NOMO-1 (cell line): Measurements from ENCODE around the gene HSPG2.
"Not testable (repeated sequence)": the region's sequence is repeated elsewhere in the genome, so short reads cannot be mapped to it uniquely, and the experiment has no call there.

ENCODE experiments used
- DNase-seq, 2 experiments: peaks; one replicate each; lab custom pipeline; 2025; ENCODE audit not compliant: unreplicated experiment in 2 of 2; lab: John Stamatoyannopoulos, UW

Gene HSPG2

GRCh38 chr1:21813542-21813941, 123.6 kb downstream of the HSPG2 start:
- no peak for DNase-seq

GRCh38 chr1:21811875-21812305, 125.2 kb downstream of the HSPG2 start, which contains the start of gene LDLRAD2:
Gene LDLRAD2, plus strand, starts transcription at chr1:21812265. Its CDS starts 187 bp downstream, at chr1:21812452.
- DNase-seq, result no peak

GRCh38 chr1:21804536-21804935, 132.6 kb downstream of the HSPG2 start:
- DNase-seq, result no peak

- DNase-seq, result no peak
Measured at GRCh38 chr1:21801100-21801499, 136.0 kb downstream of the HSPG2 start.

GRCh38 chr1:21799730-21800129, 137.4 kb downstream of the HSPG2 start:
- no peak for DNase-seq

GRCh38 chr1:21795075-21795474, 142.0 kb downstream of the HSPG2 start:
- DNase-seq, result no peak

GRCh38 chr1:21794656-21795055, 142.5 kb downstream of the HSPG2 start:
- no peak for DNase-seq

GRCh38 chr1:21793104-21793503, 144.0 kb downstream of the HSPG2 start:
- DNase-seq, result no peak

- no peak for DNase-seq
Measured at GRCh38 chr1:21786640-21787039, 150.5 kb downstream of the HSPG2 start.

- not testable (repeated sequence) for DNase-seq
Measured at GRCh38 chr1:21785764-21786163, 151.3 kb downstream of the HSPG2 start.

- peak; percentile 92 to 95 for DNase-seq
Measured at GRCh38 chr1:21783679-21784603, 153.2 kb downstream of the HSPG2 start.

GRCh38 chr1:21782868-21783678, 154.0 kb downstream of the HSPG2 start, which contains the start of gene USP48:
Gene USP48, minus strand, starts transcription at chr1:21783149. Its CDS starts 192 bp downstream, at chr1:21782957.
- peak; percentile 91 to 93 for DNase-seq

GRCh38 chr1:21782349-21782867, 154.7 kb downstream of the HSPG2 start:
- peak; percentile 70 to 81 for DNase-seq

- DNase-seq, result no peak
Measured at GRCh38 chr1:21781815-21782348, 155.2 kb downstream of the HSPG2 start.

GRCh38 chr1:21779613-21780521, 157.2 kb downstream of the HSPG2 start:
- no peak for DNase-seq

GRCh38 chr1:21778405-21778727, 158.7 kb downstream of the HSPG2 start:
- DNase-seq, result no peak

GRCh38 chr1:21776925-21777324, 160.2 kb downstream of the HSPG2 start:
- not testable (repeated sequence) for DNase-seq

GRCh38 chr1:21775985-21776562, 161.0 kb downstream of the HSPG2 start:
- no peak for DNase-seq

- DNase-seq, result no peak
Measured at GRCh38 chr1:21775550-21775914, 161.6 kb downstream of the HSPG2 start.
